Omental fat pad (tissue), 4 donors: ENCODE data around the gene AGAP1. TPM values are rescaled to one million over a fixed set of nuclear protein-coding genes. Genes with fewer than 3 reads are reported as not detected.

Experiments used
- ATAC-seq: fragments of 150-250 bp; one replicate; pipeline ENCODE4 v1.9.1; 2016; ENCODE audit warnings: mild to moderate bottlenecking, moderate library complexity; ENCODE audit not compliant: low FRiP score
- DNase-seq: peaks from one replicate; pipeline ENCODE4 v3.0.0-alpha.2; 2019; ENCODE audit warnings: low spot score
- CTCF ChIP-seq, 3 donors: fragments of 450-650 bp; IDR thresholded peaks; one replicate each; pipeline ENCODE4 v1.5.1; 2016 to 2017; ENCODE audit warnings: antibody characterized with exemption in 3 of 3, mild to moderate bottlenecking in 3 of 3, moderate library complexity in 2 of 3
- total RNA-seq, 4 donors: library from RNA; depleted of rRNA; stranded (reverse); fragments of >200 nt; gene quantifications; one replicate each; pipeline ENCODE4 v1.1.0, GENCODE V29; 2016

AGAP1 gene
- total RNA-seq, 4 donors from 2014 or later, result 15.5 to 24.3 (median 16.2) TPM

- DNase-seq (no peak), ATAC-seq (no peak)
Observed at GRCh38 chr2:235925250-235925919, 431.5 kb downstream of the AGAP1 start.

GRCh38 chr2:235926229-235926628, 432.4 kb downstream of the AGAP1 start:
- no peak for TF ChIP-seq CTCF (IDR thresholded peaks at IDR 0.05)
- ATAC-seq (no peak), DNase-seq (no peak)

More at GRCh38 chr2:235925250-235925919, 431.5 kb downstream of the AGAP1 start:
- TF ChIP-seq CTCF (IDR thresholded peaks at IDR 0.05), result no peak

- ATAC-seq, result no peak
- TF ChIP-seq CTCF (IDR thresholded peaks at IDR 0.05), result no peak
Observed at GRCh38 chr2:235928751-235929370, 435.0 kb downstream of the AGAP1 start.

DNA sequence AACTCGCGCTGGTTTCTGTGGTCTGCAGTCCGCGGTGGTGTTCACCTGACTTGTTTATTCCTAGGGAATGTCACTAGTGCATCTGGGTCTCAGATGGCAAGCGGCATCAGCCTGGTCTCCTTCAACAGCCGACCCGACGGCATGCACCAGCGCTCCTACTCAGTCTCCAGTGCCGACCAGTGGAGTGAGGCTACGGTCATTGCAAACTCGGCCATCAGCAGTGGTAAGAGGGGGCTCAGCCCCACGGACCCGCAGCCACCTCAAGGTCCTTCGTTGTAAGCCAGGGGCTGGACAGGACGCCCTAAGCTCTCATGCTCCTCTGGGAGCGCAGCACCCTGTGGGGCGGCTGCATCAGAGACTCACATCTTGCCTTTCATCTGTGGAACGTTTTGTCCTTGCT, 436.9 kb downstream of the AGAP1 start:
- no peak for TF ChIP-seq CTCF (IDR thresholded peaks at IDR 0.05)
- no peak for DNase-seq
- no peak for ATAC-seq

More at GRCh38 chr2:235928751-235929370, 435.0 kb downstream of the AGAP1 start:
- DNase-seq, result no peak

- ATAC-seq, result no peak
- DNase-seq, result no peak
- TF ChIP-seq CTCF (IDR thresholded peaks at IDR 0.05), result no peak
Observed at GRCh38 chr2:235931676-235932075, 437.8 kb downstream of the AGAP1 start.

DNA sequence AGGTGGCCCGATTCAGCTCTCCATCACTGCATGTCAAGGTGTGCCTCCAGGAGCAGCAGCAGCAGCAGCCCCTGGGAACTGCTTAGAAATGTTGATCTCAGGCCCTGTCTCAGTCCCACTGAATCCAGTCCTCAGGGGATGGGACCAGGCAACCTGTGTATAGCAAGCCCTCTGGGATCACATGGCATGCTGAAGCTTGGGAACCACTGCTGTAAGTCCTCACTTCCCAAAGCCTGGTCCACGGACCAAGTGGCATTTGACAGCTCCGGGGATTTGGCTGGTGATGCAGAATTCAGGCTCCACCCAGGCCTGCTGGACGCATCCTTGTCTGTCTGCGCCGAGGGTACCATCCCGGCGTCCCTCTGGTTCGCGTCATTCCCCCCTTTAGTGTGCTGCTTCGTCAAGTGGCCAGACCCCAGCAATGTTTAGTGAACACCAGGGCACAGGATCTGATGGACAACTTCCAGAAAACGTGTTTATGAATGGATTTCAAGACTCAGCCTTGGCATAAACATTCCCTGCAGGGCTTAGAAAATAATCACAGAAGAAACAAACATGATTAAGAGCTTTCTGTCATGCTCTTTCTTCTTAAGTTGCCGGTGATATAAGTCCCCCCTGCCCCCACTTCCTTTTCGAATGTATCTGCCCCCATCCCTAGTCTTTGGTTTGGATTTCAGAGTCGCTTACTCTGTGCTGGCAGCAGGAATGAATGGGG, 440.4 kb downstream of the AGAP1 start:
- ATAC-seq (no peak), DNase-seq (no peak)
- no peak for TF ChIP-seq CTCF (IDR thresholded peaks at IDR 0.05)
